HG02763 (cell line): ENCODE measurements around the gene CCDC12.

Source experiments
- ATAC-seq: cut with Tn5 transposase; IDR thresholded peaks from one replicate; pipeline ENCODE4 v1.9.1; 2021; ENCODE audit warnings: mild to moderate bottlenecking, moderate library complexity; ENCODE audit not compliant: unreplicated experiment

CCDC12 gene

GRCh38 chr3:46958467-46959160 is 17.9 kb downstream of the CCDC12 start:
- no peak for ATAC-seq

GRCh38 chr3:46957092-46957820 is 19.3 kb downstream of the CCDC12 start:
- ATAC-seq, result no peak

GRCh38 chr3:46955801-46956259 is 20.7 kb downstream of the CCDC12 start:
- ATAC-seq, result no peak

GRCh38 chr3:46955157-46955556 is 21.4 kb downstream of the CCDC12 start:
- ATAC-seq, result no peak

- no peak for ATAC-seq
These were observed 22.4 kb downstream of the CCDC12 start for GRCh38 chr3:46954178-46954577.

GRCh38 chr3:46953234-46954010 is 23.1 kb downstream of the CCDC12 start:
- ATAC-seq, result no peak

- ATAC-seq, result no peak
These were observed 23.7 kb downstream of the CCDC12 start for GRCh38 chr3:46952813-46953212.

- ATAC-seq, result no peak
These were observed 25.8 kb downstream of the CCDC12 start for GRCh38 chr3:46950650-46951241.

- no peak for ATAC-seq
These were observed 26.4 kb downstream of the CCDC12 start for GRCh38 chr3:46950177-46950576.

- ATAC-seq, result no peak
These were observed 27.5 kb downstream of the CCDC12 start for GRCh38 chr3:46948830-46949671.

- ATAC-seq, result no peak
These were observed 28.4 kb downstream of the CCDC12 start for GRCh38 chr3:46947981-46948791.

GRCh38 chr3:46947546-46947901 is 29.0 kb downstream of the CCDC12 start:
- no peak for ATAC-seq

GRCh38 chr3:46946856-46947545 is 29.5 kb downstream of the CCDC12 start:
- no peak for ATAC-seq

- no peak for ATAC-seq
These were observed 30.1 kb downstream of the CCDC12 start for GRCh38 chr3:46946416-46946815.

GRCh38 chr3:46944191-46944590 is 32.4 kb downstream of the CCDC12 start:
- ATAC-seq, result no peak

GRCh38 chr3:46943237-46944187 is 33.0 kb downstream of the CCDC12 start:
- no peak for ATAC-seq

GRCh38 chr3:46942481-46943236 is 33.9 kb downstream of the CCDC12 start:
- no peak for ATAC-seq
